Left cardiac atrium (tissue), 4 donors: ENCODE data around the gene EZR. TPM values are rescaled to one million over a fixed set of nuclear protein-coding genes. Genes with fewer than 3 reads are reported as not detected.
"Not testable (repeated sequence)": the region's sequence is repeated elsewhere in the genome, so short reads cannot be mapped to it uniquely, and the experiment has no call there.

Experiments
- ATAC-seq, 2 donors: fragments of 200-7000 bp; cut with Tn5 transposase; one replicate each; pipeline ENCODE4 v1.9.1; 2020; ENCODE audit warnings: mild to moderate bottlenecking in 2 of 2, moderate library complexity in 2 of 2
- DNase-seq: peaks from one replicate; pipeline ENCODE4 v3.0.0-alpha.2; 2020
- intact Hi-C, 2 donors: fragments of 100-400 bp; cut with DNase I; formaldehyde crosslinking; loops; one replicate each; pipeline versions ENCODE4 v1.14.1 to v1.15.1; 2022 to 2023
- total RNA-seq, 2 donors: library from RNA; stranded (reverse); fragmentation: NEBNext Ultra II Directional; extraction: Animal tissue kit (Norgen Biotek cat#: 25700); gene quantifications; one replicate each; pipeline ENCODE4 v1.2.1, GENCODE V29; 2021
- donor health status: DM: no; HTN: yes; CAD: no.
- donor health status: DM: no; HTN: yes; CAD: no; lungs with severe emphysema.
- donor health status: DM: yes; HTN: yes; CAD: no.
- donor health status: Dilated cardiomyopathy.

EZR gene
- total RNA-seq, 2 donors from 2014 or later = 140 to 217 TPM

DNA sequence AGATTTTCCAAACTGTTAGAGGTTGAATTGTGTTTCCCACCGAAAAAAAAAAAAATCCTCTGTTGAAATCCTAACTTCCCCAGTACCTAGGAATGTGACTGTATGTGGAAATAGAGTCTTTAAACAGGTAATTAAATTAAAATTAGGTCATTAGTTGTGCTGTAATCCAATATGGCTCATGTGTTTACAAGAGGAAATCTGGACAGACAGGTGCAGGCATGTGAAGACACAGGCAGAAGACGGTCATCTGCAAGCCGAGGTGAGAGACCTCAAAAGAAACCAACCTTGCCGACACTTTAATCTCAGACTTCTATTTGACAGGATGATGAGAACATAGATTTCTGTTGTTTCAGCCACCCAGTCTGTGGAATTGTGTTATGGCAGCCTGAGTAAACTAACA, 28.6 kb upstream of the EZR start:
- intact Hi-C loops = no loop called here
- ATAC-seq (no peak), DNase-seq (no peak)

DNA sequence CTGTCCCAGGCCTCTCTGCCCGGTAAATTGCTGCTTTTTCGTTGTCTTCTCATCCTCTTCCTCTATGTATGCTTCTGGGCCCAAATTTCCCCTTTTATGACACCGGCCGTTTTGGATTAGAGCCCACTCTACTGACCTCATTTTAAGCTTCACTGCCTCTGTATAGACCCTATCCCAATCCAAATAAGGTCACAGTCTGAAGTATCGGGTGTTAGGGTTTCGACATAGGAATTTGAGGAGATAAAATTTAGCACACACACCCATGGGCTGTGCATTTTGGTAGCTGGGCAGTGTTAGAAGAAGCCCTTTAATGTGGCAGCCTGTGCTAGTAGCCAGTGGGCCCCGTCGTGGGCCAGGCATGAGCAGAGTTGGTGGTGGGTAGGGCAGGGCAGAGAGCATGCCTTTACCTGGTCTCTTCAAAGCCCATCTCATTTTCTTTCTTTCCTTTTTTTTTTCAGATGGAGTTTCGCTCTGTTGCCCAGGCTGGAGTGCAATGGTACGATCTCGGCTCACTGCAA, 27.9 kb upstream of the EZR start:
- peak; percentile 30 to 38 for ATAC-seq
- DNase-seq = no peak
- intact Hi-C loops = no loop called here

GRCh38 chr6:158843751-158844683, 24.8 kb upstream of the EZR start:
- DNase-seq (no peak), ATAC-seq (peak in 1 of 2 donors; percentile 17)
- intact Hi-C loops = no loop called here

DNA sequence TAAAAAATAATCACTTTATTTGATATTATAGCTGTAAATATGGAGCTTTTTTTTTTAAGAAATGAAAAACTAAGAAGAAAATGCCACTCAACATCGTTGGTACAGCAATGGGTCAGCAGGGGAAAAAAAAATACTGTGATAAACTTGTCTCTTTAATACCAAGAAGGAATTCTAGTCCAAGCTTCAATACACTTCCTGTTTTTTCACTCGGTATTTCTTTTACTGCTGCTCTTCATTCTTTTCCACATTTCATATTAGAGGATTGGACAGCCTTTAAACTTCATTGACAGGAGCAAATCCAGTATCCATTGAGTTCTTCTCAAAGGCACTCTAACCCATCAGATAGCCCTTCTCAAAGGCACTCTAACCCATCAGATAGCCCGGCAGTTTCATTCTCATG, 22.2 kb upstream of the EZR start:
- DNase-seq = no peak
- intact Hi-C loops = no loop called here
- no peak for ATAC-seq

- DNase-seq (no peak), ATAC-seq (no peak)
- intact Hi-C loops = no loop called here
Observed at GRCh38 chr6:158840465-158840864, 21.3 kb upstream of the EZR start.

DNA sequence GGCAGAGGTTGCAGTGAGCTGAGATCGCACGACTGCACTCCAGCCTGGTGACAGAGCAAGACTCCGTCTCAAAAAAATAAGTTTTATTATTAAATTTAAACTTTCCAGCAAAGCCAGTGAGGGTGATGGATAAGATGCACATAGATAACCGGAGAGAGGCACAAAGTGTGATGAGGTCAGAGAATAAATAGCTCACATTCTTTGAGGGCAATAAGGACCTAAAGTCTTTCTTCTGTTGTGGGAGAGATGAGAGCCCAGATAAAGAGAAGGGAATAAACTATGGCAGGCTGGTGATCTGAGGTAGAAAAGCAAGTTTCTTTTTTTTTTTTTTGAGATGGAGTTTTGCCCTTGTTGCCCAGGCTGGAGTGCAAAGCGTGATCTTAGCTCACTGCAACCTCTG, 20.6 kb upstream of the EZR start:
- no peak for ATAC-seq
- DNase-seq = no peak
- intact Hi-C loops = no loop called here

DNA sequence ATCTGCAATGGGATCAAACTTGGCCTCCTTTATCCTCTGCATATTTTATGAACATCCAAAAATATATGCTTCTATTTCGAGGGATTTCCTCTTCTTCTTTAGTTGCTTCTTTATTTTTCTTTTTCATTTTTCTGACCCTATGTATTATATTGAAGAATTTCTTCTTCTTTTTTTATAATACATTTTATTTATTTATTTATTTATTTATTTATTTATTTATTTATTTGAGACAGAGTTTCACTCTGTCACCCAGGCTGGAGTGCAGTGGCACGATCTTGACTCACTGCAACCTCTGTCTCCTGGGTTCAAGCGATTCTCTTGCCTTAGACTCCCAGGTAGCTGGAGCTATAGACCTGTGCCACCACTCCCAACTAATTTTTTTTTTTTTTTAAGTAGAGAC, 19.6 kb upstream of the EZR start:
- ATAC-seq, intact Hi-C loops, DNase-seq: not testable (repeated sequence)

DNA sequence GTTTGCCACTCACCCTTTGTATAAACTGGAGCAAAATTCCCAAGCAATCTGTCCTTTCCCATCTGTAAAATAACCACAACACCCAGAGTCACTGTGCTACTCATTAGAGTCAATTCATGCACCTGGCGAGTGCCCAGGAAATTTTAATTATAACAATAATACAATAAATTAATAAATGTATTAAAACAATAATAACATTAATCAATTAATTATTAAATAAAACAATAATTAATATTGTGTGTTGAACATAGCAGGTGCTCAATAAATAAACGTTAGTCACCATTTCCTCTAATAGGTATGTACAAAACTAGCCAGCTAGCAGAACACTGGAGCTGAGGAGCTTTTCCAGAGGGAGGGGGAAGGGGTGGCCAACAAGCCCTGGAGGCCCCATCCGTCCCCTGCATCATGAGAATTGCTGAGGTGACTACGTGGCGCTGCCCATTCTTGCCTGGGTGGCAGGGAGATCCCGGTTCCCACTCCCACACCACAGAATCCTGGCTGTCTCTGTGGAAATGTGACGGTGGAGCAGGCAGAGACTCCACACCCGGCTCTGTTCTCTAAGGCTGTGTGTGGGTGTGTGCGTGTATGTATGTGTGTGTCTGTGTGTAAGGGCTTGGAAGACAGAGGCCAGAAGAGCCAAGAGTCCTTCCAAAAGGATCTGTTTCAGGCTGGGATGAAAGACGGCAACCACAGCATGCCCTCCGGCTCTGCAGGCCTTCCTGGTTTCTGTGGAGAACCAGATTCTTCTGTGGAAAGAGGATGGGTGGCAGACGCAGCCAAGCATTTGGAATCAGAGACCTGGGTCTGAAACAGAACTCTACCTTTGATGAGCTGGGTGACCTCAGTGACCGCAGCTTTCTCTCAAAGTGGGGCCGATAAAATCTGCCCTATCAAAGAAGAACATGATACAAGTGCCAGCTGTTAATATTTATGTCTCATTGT, 18.8 kb upstream of the EZR start:
- no peak for DNase-seq
- ATAC-seq = no peak
- intact Hi-C loops = no loop called here

DNA sequence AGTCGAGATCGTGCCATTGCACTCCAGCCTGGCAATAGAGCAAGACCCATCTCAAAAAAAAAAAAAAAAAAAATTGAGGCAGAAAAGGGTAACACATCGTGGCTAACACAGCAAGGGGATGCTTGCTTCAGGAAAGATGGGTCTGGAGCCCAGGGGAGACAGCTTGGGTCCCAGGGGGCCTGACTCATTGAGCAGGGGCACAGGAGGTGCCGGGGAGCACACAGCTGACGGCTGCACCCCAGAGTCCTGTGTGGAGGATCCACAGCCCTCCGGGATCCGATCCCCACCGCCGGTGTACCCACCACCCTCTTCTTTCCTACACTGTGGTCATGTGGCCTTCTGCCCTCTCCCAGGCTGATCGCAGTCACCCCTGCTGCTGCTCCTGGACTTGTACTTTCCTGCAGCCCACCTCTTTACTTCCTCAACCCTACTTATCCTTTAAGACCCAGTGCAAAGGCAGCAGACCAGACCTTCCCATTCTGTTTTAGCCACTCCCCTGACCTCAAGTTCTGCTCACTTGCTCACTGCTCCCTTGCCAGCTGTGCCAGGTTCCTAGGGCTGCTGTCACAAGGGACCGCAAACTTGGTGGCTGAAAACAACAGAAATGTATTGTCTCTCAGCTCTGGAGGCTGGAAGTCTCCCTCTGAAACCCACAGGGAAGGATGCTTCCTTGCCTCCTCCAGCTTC, 17.6 kb upstream of the EZR start:
- no peak for ATAC-seq
- intact Hi-C loops = no loop called here
- no peak for DNase-seq

GRCh38 chr6:158835616-158836221, 16.6 kb upstream of the EZR start:
- DNase-seq = peak; percentile 82
- intact Hi-C loops = no loop called here
- peak; percentile 89 to 97 for ATAC-seq

GRCh38 chr6:158834675-158835385, 15.7 kb upstream of the EZR start:
- no peak for ATAC-seq
- no peak for DNase-seq
- intact Hi-C loops = no loop called here

DNA sequence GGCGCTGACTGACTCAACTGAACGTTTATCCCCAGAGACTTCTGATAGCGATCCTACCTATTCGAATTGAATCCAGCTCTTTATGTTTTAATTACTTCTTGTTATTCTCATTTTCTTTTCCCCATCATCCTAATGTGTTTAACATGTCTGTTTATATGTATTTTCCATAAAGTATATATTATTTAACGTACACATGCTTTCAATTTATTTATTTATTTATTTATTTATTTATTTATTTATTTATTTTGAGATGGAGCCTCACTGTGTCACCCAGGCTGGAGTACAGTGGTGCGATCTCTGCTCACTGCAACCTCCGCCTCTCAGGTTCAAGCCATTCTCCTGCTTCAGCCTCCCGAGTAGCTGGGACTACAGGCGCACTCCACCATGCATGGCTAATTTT, 13.6 kb upstream of the EZR start:
- intact Hi-C loops, DNase-seq, ATAC-seq: not testable (repeated sequence)

DNA sequence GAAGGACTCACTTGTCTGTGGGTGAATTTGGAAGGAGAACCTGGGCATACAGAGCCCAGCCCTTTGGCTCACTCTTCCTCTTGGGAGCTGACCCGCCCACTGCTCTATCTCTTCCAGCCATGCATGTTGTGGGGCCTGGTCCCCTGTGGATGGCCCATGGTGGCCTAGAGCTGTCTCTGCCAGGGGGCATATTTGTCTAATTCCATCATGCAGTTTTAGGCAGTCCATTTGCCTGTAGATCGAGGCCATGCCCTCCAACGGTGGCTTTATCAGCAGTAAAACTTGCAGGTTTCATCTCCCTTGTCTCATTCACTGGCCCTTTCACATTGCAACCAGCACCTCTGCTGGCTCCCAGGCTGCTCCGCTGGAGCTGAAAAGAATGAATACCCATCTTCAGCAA, 12.9 kb upstream of the EZR start:
- ATAC-seq (no peak), DNase-seq (no peak)
- intact Hi-C loops = no loop called here

- intact Hi-C loops = no loop called here
- ATAC-seq (no peak), DNase-seq (no peak)
Observed at GRCh38 chr6:158831571-158831970, 12.4 kb upstream of the EZR start.

- intact Hi-C loops = no loop called here
- DNase-seq (no peak), ATAC-seq (no peak)
Observed at GRCh38 chr6:158830736-158831135, 11.6 kb upstream of the EZR start.

- no peak for DNase-seq
- no peak for ATAC-seq
- intact Hi-C loops = no loop called here
Observed at GRCh38 chr6:158828807-158829206, 9.6 kb upstream of the EZR start.

DNA sequence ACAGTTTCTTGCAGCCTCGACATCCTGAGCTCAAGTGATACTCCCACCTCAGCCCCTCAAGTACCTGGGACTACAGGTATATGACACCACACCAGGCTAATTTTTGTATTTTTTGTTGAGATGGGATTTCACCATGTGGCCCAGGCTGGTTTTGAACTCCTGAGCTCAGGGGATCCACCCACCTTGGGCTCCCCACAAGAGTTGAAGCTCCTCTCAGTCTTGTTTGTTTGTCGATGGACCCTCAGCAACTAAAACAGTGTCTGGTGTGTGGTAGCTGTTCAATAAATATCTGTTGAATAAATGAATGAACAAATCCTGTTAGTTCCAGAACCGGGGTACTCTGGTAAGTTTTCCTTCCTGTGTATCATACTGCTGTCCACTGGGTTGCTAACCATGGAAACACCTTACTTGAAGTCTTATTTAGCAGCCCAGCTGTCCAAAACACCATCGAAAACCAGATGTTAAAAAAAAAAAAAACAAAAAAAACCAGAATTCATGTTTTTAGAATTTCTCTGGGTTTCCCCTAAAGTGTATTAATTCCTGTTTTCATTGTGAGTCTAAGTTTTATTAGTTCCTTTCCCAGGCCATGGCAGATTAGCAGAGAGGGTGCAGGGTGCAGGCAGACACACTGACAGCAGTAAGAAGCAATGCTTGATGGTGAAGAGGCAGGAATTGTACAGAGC, 7.8 kb upstream of the EZR start:
- intact Hi-C loops = no loop called here
- DNase-seq (no peak), ATAC-seq (no peak)

DNA sequence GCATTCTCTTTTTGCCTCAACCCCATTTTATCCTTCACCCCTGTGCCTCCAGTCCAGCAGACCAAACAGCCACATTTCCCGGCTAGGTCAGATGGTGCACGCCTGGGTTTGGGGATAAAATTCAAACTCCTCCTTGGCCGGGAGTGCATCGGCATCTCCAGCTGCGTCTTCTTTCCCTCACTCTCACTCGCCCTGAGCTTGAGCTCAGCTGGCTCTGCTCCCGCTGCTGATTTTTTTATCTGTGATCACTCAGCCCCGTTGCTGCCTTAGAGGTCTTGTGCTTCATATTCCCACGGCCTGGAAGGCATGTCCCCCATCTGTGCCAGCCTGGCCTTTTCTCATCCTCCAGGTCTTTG, 6.8 kb upstream of the EZR start:
- DNase-seq (no peak), ATAC-seq (peak; percentile 67 to 86)
- intact Hi-C loops = no loop called here
